ENCODE results near the gene SYT6.

- TF ChIP-seq CTCF (IDR thresholded peaks at IDR 0.05), result no peak
- no peak for TF ChIP-seq POLR2A (IDR thresholded peaks at IDR 0.05)
Observed at GRCh38 chr1:114062477-114063099, 91.1 kb downstream of the SYT6 start.

Data from testis (tissue), 2 donors.